Endodermal cell (in vitro differentiated cells): ENCODE results near the gene MINDY4. TPM values are rescaled to one million over a fixed set of nuclear protein-coding genes. Genes with fewer than 3 reads are reported as not detected.
A peak's percentile ranks its signal among the peaks of the same experiment; 100 is the strongest.

Source experiments
- DNase-seq: peaks from one replicate; pipeline ENCODE4 v3.0.0-alpha.2; 2017
- H3K27ac ChIP-seq: 2 replicates; pipeline ENCODE4 v1.5.1; 2013; ENCODE audit warnings: mild to moderate bottlenecking, low read depth, low read length, moderate library complexity
- H3K27me3 ChIP-seq: 2 replicates; pipeline ENCODE4 v1.6.1; 2013; ENCODE audit warnings: mild to moderate bottlenecking, low read length, moderate library complexity; ENCODE audit not compliant: insufficient read depth, control insufficient read depth, poor library complexity, severe bottlenecking
- H3K36me3 ChIP-seq: 2 replicates; pipeline ENCODE4 v1.7.0; 2013; ENCODE audit warnings: mild to moderate bottlenecking, low read length, moderate library complexity; ENCODE audit not compliant: control insufficient read depth, insufficient read depth
- H3K4me1 ChIP-seq: one replicate; pipeline ENCODE4 v1.7.0; 2013; ENCODE audit warnings: low read length; ENCODE audit not compliant: control insufficient read depth, insufficient read depth
- H3K4me3 ChIP-seq: 2 replicates; pipeline ENCODE4 v1.5.1; 2013; ENCODE audit warnings: mild to moderate bottlenecking, low read length, moderate library complexity
- H3K9ac ChIP-seq: 2 replicates; pipeline ENCODE4 v1.6.1; 2013; ENCODE audit warnings: mild to moderate bottlenecking, low read length, moderate library complexity; ENCODE audit not compliant: poor library complexity, severe bottlenecking; ENCODE audit errors: extremely low read depth
- H3K9me3 ChIP-seq: 2 replicates; pipeline ENCODE4 v1.6.1; 2013; ENCODE audit warnings: mild to moderate bottlenecking, low read length, moderate library complexity; ENCODE audit not compliant: control insufficient read depth
- H3K27ac Mint-ChIP-seq: 2 replicates; pipeline ENCODE4 v1.8.0; 2020; ENCODE audit warnings: mixed read lengths
- H3K27me3 Mint-ChIP-seq: 2 replicates; pipeline ENCODE4 v1.8.0; 2021; ENCODE audit warnings: mild to moderate bottlenecking, mixed read lengths; ENCODE audit not compliant: insufficient read depth
- H3K36me3 Mint-ChIP-seq: 2 replicates; pipeline ENCODE4 v1.8.0; 2020; ENCODE audit warnings: low read depth, mixed read lengths
- H3K4me1 Mint-ChIP-seq: 2 replicates; pipeline ENCODE4 v1.8.0; 2020; ENCODE audit warnings: mixed read lengths
- H3K4me3 Mint-ChIP-seq: 2 replicates; pipeline ENCODE4 v1.8.0; 2020; ENCODE audit warnings: mild to moderate bottlenecking, moderate library complexity, mixed read lengths
- H3K9me3 Mint-ChIP-seq: 2 replicates; pipeline ENCODE4 v1.8.0; 2020; ENCODE audit warnings: mild to moderate bottlenecking, mixed read lengths
- CTCF ChIP-seq: fragments of 200-600 bp; sonication (generic); conservative IDR thresholded peaks from 2 replicates; pipeline ENCODE4 v1.5.0; 2021; ENCODE audit warnings: antibody characterized with exemption, mild to moderate bottlenecking
- WGBS, 2 experiments: methylation state at CpG; one replicate each; pipeline versions ENCODE4 v1.1.5 to v1.1.7; 2013; ENCODE audit warnings: missing lambda C conversion rate in 2 of 2, mixed read lengths in 1 of 2; ENCODE audit not compliant: insufficient coverage in 1 of 2, insufficient read length in 1 of 2; 5-methylcytosine and 5-hydroxymethylcytosine counted together
- total RNA-seq, 2 donors: library from RNA; stranded (reverse); fragmentation: NEBNext Ultra II Directional in 1 of 2; extraction: Animal tissue kit (Norgen Biotek cat#: 25700) in 1 of 2; gene quantifications; 2 replicates in 1 of 2; 3 replicates in 1 of 2; pipeline ENCODE4 v1.2.1, GENCODE V29; 2021

MINDY4 gene
- total RNA-seq, 2 donors from 2014 or later = 7.2 to 8.1 TPM

GRCh38 chr7:30743371-30744074 is 27.7 kb upstream of the MINDY4 start:
- no peak overlapping the region for H3K4me3 Mint-ChIP-seq
- no peak for DNase-seq
- no peak overlapping the region for H3K4me3 ChIP-seq
- H3K27ac Mint-ChIP-seq = no peak overlapping the region
- H3K4me1 Mint-ChIP-seq = peaks cover 5% of the 10 kb centered on the region
- H3K9me3 ChIP-seq = no peaks in the 10 kb centered on the region
- peaks cover 10% of the 10 kb centered on the region for H3K27me3 Mint-ChIP-seq
- no peaks in the 10 kb centered on the region for H3K36me3 Mint-ChIP-seq
- no peaks in the 10 kb centered on the region for H3K27me3 ChIP-seq
- H3K36me3 ChIP-seq = no peaks in the 10 kb centered on the region
- no peak overlapping the region for H3K9ac ChIP-seq
- H3K9me3 Mint-ChIP-seq = no peaks in the 10 kb centered on the region
- no peak overlapping the region for H3K27ac ChIP-seq
- peaks cover 5% of the 10 kb centered on the region for H3K4me1 ChIP-seq
- TF ChIP-seq CTCF = peak; percentile 51
- 83 to 100% methylated on average over 4 to 8 of the region's 8 CpGs for WGBS, 2 experiments

GRCh38 chr7:30744075-30744417 is 27.2 kb upstream of the MINDY4 start:
- H3K36me3 Mint-ChIP-seq = no peaks in the 10 kb centered on the region
- no peaks in the 10 kb centered on the region for H3K9me3 Mint-ChIP-seq
- peaks cover 7% of the 10 kb centered on the region for H3K4me1 Mint-ChIP-seq
- no peaks in the 10 kb centered on the region for H3K36me3 ChIP-seq
- H3K27ac ChIP-seq = no peak overlapping the region
- 88 to 93% methylated on average over 10 to 12 of the region's 12 CpGs for WGBS, 2 experiments
- no peaks in the 10 kb centered on the region for H3K27me3 ChIP-seq
- H3K27me3 Mint-ChIP-seq = peaks cover 7% of the 10 kb centered on the region
- H3K4me3 ChIP-seq = no peak overlapping the region
- no peak overlapping the region for H3K4me3 Mint-ChIP-seq
- H3K27ac Mint-ChIP-seq = no peak overlapping the region
- H3K4me1 ChIP-seq = peaks cover 5% of the 10 kb centered on the region
- no peak for DNase-seq
- TF ChIP-seq CTCF = no peak
- no peak overlapping the region for H3K9ac ChIP-seq
- H3K9me3 ChIP-seq = no peaks in the 10 kb centered on the region

DNA sequence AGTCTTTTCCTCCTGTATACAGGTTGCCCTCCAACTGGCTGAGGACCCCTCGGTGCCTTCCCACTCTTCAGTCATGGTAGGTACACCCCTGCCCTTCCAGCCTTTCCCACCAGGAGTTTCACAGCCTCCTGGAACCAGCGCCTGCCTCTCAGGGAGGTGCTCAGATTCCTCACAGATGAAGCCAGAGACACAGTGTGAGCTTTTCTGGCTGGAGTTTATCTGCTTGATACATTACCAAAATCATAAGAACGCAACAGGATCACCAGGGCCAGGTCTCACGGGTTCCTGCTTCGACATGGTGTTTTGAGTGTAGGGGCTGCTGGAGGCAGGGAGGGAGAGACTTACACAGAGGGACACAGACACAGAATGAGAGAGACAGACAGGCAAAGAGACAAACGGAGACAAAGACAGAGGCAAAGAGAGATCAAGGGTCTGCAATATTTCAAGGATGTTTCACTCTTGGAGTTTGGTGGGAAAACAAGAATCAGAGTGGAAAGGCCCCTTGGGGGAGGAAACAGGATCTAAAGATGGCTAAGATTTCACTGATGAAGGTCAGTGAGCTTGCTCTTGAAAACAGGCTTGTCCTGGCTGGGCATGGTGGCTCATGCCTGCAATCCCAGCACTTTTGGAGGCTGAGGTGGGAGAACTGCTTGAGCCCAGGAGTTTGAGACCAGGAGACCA is 25.8 kb upstream of the MINDY4 start:
- TF ChIP-seq CTCF = peak; percentile 31
- no peaks in the 10 kb centered on the region for H3K27me3 ChIP-seq
- no peak overlapping the region for H3K27ac ChIP-seq
- no peaks in the 10 kb centered on the region for H3K36me3 ChIP-seq
- H3K4me3 Mint-ChIP-seq = no peak overlapping the region
- H3K4me1 Mint-ChIP-seq = peaks cover 7% of the 10 kb centered on the region
- H3K4me1 ChIP-seq = peaks cover 5% of the 10 kb centered on the region
- H3K27me3 Mint-ChIP-seq = peaks cover 9% of the 10 kb centered on the region
- no peak overlapping the region for H3K4me3 ChIP-seq
- H3K9me3 ChIP-seq = peaks cover 8% of the 10 kb centered on the region
- H3K27ac Mint-ChIP-seq = no peak overlapping the region
- peaks cover 4% of the 10 kb centered on the region for H3K36me3 Mint-ChIP-seq
- no peak overlapping the region for H3K9ac ChIP-seq
- whole genome bisulfite sequencing, 2 experiments = 89% methylated on average over 6 of the region's 6 CpGs
- no peak for DNase-seq
- H3K9me3 Mint-ChIP-seq = peaks cover 5% of the 10 kb centered on the region
